PC-9 (cell line): Measurements from ENCODE around the gene GPR137B. TPM values are rescaled to one million over a fixed set of nuclear protein-coding genes. Genes with fewer than 3 reads are reported as not detected.

ENCODE experiments used
- BruUV-seq: library from RNA; stranded (reverse); fragments of 400-500 nt; replicated peaks from 2 replicates; lab custom pipeline; 2021; lab: Mats Ljungman, UMichigan
- CTCF ChIA-PET: fragments of 300-600 bp; sonication (Branson Sonifier 250); formaldehyde crosslinking; loops from one replicate; lab custom pipeline; 2022; ENCODE audit warnings: antibody characterized with exemption; lab: Charles Lee
- POLR2A ChIA-PET: fragments of 300-600 bp; sonication (Branson Sonifier 250); formaldehyde crosslinking; loops from one replicate; lab custom pipeline; 2022; ENCODE audit warnings: antibody characterized with exemption; ENCODE audit not compliant: unreplicated experiment; lab: Charles Lee
- DNase-seq, 2 experiments: peaks; one replicate each; pipeline versions ENCODE4 v3.0.0 to v3.0.0-alpha.2; 2015 to 2022; ENCODE audit warnings: mixed read lengths in 1 of 2
- H2AFZ ChIP-seq: fragments of 200-600 bp; sonication (generic); 2 replicates; pipeline ENCODE4 v1.8.1; 2017; ENCODE audit warnings: antibody characterized with exemption
- H3F3A ChIP-seq: fragments of 200-600 bp; sonication (generic); 2 replicates; pipeline ENCODE4 v1.8.1; 2017; ENCODE audit warnings: antibody characterized with exemption, mild to moderate bottlenecking, low read depth; ENCODE audit not compliant: insufficient read depth
- H3K27ac ChIP-seq: fragments of 200-600 bp; sonication (generic); 2 replicates; pipeline ENCODE4 v1.6.1; 2016; ENCODE audit warnings: mixed run types
- H3K27me3 ChIP-seq: fragments of 200-600 bp; sonication (generic); 2 replicates; pipeline ENCODE4 v1.6.1; 2016; ENCODE audit warnings: low read depth, mixed run types; ENCODE audit not compliant: insufficient read depth
- H3K36me3 ChIP-seq: fragments of 200-600 bp; sonication (generic); 2 replicates; pipeline ENCODE4 v1.6.1; 2016; ENCODE audit warnings: low read depth, mixed run types
- H3K4me1 ChIP-seq: fragments of 200-600 bp; sonication (generic); replicated peaks from 2 replicates; pipeline ENCODE4 v1.6.1; 2016; ENCODE audit warnings: mixed run types; ENCODE audit not compliant: insufficient read depth
- H3K4me2 ChIP-seq: fragments of 200-600 bp; sonication (generic); 2 replicates; pipeline ENCODE4 v1.6.1; 2017; ENCODE audit warnings: mixed run types
- H3K4me3 ChIP-seq: fragments of 200-600 bp; sonication (generic); 2 replicates; pipeline ENCODE4 v1.6.1; 2016; ENCODE audit warnings: mixed run types
- H3K79me2 ChIP-seq: fragments of 200-600 bp; sonication (generic); 2 replicates; pipeline ENCODE4 v1.6.1; 2017; ENCODE audit warnings: low read depth, mixed run types
- H3K9me2 ChIP-seq: fragments of 200-600 bp; sonication (generic); 2 replicates; pipeline ENCODE4 v1.8.1; 2017; ENCODE audit warnings: mild to moderate bottlenecking; ENCODE audit not compliant: insufficient read depth
- H3K9me3 ChIP-seq: fragments of 200-600 bp; sonication (generic); 2 replicates; pipeline ENCODE4 v1.8.1; 2016; ENCODE audit warnings: low read depth; ENCODE audit not compliant: insufficient read depth
- H4K20me1 ChIP-seq: fragments of 200-600 bp; sonication (generic); 2 replicates; pipeline ENCODE4 v1.8.1; 2017; ENCODE audit not compliant: insufficient read depth
- EZH2 ChIP-seq: fragments of 200-600 bp; sonication (generic); IDR thresholded peaks from 2 replicates; pipeline ENCODE4 v1.8.0; 2017; ENCODE audit warnings: antibody characterized with exemption, low read depth
- intact Hi-C: fragments of 100-400 bp; cut with micrococcal nuclease; formaldehyde crosslinking; loops from one replicate; pipeline ENCODE4 v1.10.0; 2022; ENCODE audit not compliant: unreplicated experiment
- total RNA-seq: library from RNA; stranded (reverse); gene quantifications from 2 replicates; pipeline ENCODE4 v1.2.3, GENCODE V29; 2021
- TF ChIP-seq, protein P1 (sequence below): fragments of 200-600 bp; sonication (generic); conservative IDR thresholded peaks from 2 replicates; pipeline ENCODE4 v1.6.1; 2017; ENCODE audit warnings: mixed run types, antibody characterized with exemption, mild to moderate bottlenecking, moderate library complexity

The GPR137B gene
- total RNA-seq, 1 experiment from 2014 or later, result not detected

DNA sequence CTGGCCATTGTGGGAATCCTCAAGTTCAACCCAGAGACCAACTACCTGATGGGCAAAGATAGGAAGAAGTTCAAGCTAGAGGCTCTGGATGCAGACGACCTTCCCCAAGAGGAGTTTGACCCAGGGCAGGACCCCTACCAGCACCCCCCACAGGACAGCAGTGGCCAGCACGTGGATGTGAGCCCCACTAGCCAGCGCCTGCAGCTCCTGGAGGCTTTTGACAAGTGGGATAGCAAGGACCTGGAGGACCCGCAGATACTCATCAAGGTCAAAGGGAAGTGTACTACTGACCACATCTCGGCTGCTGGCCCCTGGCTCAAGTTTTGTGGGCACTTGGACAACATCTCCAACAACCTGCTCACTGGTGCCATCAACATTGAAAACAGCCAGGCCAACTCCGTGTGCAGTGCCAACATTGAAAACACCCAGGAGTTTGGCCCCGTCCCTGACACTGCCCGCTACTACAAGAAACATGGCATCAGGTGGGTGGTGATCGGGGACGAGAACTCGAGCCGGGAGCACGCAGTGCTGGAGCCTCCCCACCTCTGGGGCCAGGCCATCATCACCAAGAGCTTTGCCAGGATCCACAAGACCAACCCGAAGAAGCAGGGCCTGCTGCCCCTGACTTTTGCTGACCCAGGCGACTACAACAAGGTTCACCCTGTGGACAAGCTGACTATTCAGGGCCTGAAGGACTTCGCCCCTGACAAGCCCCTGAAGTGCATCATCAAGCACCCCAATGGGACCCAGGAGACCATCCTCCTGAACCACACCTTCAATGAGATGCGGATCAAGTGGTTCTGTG lies 30.6 kb upstream of the GPR137B start:
- H3K79me2 ChIP-seq, result no peaks in the 10 kb centered on the region
- 0 out of 2 replicates have a peak, but pooled peaks cover 4% of the 10 kb centered on the region for H3K4me1 ChIP-seq
- ChIA-PET POLR2A (interaction anchor here (0.6 kb wide), 1 partner anchor 677 kb away, joined by 3 read pairs; no protein-coding TSS in a partner anchor), CTCF (interaction anchor here (0.7 kb wide), 1 partner anchor 30 kb away, joined by 17 read pairs; no protein-coding TSS in a partner anchor)
- no peak overlapping the region for H3K4me3 ChIP-seq
- no peaks in the 10 kb centered on the region for H3K9me2 ChIP-seq
- H4K20me1 ChIP-seq, result no peaks in the 10 kb centered on the region
- no peaks in the 10 kb centered on the region for H3K36me3 ChIP-seq
- H2AFZ ChIP-seq, result no peak overlapping the region
- H3F3A ChIP-seq, result no peaks in the 10 kb centered on the region; the same call in 1 of the 2 replicates
- no peaks in the 10 kb centered on the region for H3K27me3 ChIP-seq
- no peak for DNase-seq
- BruUV-seq, result no TSS peak
- no peaks in the 10 kb centered on the region for H3K9me3 ChIP-seq
- no peak overlapping the region for H3K27ac ChIP-seq
- TF ChIP-seq, protein P1, sequence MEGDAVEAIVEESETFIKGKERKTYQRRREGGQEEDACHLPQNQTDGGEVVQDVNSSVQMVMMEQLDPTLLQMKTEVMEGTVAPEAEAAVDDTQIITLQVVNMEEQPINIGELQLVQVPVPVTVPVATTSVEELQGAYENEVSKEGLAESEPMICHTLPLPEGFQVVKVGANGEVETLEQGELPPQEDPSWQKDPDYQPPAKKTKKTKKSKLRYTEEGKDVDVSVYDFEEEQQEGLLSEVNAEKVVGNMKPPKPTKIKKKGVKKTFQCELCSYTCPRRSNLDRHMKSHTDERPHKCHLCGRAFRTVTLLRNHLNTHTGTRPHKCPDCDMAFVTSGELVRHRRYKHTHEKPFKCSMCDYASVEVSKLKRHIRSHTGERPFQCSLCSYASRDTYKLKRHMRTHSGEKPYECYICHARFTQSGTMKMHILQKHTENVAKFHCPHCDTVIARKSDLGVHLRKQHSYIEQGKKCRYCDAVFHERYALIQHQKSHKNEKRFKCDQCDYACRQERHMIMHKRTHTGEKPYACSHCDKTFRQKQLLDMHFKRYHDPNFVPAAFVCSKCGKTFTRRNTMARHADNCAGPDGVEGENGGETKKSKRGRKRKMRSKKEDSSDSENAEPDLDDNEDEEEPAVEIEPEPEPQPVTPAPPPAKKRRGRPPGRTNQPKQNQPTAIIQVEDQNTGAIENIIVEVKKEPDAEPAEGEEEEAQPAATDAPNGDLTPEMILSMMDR, result no peak
- no peak for TF ChIP-seq EZH2
- intact Hi-C loops, result no loop called here
- H3K4me2 ChIP-seq, result no peak overlapping the region

DNA sequence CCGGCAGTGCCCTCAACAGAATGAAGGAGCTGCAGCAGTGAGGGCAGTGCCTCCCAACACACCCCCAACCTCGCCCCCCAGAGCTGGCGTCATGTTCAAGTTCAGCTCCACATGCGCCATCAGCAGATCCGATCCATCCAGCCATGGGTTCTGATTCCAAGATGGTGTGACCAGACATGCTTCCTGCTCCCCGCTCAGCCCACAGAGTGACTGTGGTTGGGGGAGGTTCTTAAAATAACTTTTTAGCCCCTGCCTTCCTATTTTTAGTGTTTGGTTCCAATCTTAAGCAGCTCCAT lies 30.1 kb upstream of the GPR137B start:
- 0 out of 2 replicates have a peak, but pooled peaks cover 4% of the 10 kb centered on the region for H3K4me1 ChIP-seq
- no peaks in the 10 kb centered on the region for H3K36me3 ChIP-seq
- BruUV-seq, result no TSS peak
- ChIA-PET CTCF (interaction anchor here (0.7 kb wide), 1 partner anchor 29 kb away, joined by 17 read pairs; no protein-coding TSS in a partner anchor), POLR2A (interaction anchor here (0.6 kb wide), 1 partner anchor 677 kb away, joined by 3 read pairs; no protein-coding TSS in a partner anchor)
- H4K20me1 ChIP-seq, result no peaks in the 10 kb centered on the region
- H2AFZ ChIP-seq, result no peak overlapping the region
- H3K4me2 ChIP-seq, result no peak overlapping the region
- H3K79me2 ChIP-seq, result no peaks in the 10 kb centered on the region
- no peak overlapping the region for H3K4me3 ChIP-seq
- H3K27ac ChIP-seq, result no peak overlapping the region
- H3K9me2 ChIP-seq, result no peaks in the 10 kb centered on the region
- H3F3A ChIP-seq, result no peaks in the 10 kb centered on the region
- TF ChIP-seq, protein P1, result no peak
- no peak for TF ChIP-seq EZH2
- DNase-seq, result no peak
- H3K27me3 ChIP-seq, result no peaks in the 10 kb centered on the region
- H3K9me3 ChIP-seq, result no peaks in the 10 kb centered on the region
- intact Hi-C loops, result no loop called here

DNA sequence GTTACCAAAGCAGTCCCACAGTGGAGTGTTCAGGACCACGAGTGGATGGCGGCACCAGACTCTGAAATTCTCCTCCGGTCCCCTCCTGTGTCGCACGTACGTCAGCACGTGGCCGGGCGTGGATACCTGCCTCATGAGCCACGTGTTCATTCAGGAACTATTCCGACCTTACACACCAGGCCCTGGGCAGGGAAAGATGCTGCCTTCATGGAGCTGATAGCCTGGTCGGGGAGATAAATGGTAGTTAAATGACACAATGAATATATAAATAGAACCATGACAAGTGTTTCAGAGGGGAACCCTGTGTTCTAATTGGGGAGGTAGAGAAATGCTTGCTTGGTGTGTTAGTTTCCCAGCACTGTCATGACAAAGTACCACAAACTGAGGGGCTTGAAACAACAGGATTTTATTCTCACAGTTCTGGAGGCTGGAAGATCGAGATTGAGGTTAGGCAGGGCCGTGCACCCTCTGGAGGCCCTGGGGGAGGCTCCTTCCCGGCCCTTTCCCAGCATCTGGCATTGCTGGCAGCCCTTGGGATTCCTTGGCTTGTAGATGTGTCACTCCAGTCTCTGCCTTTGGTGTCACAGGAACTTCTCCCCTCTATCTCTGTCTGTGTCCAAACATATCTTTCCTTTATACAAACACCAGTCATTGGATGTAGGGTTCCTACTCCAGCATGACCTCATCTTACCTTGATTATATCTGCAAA lies 28.9 kb upstream of the GPR137B start:
- H3K4me3 ChIP-seq, result no peak overlapping the region
- 0 out of 2 replicates have a peak, but pooled peaks cover 4% of the 10 kb centered on the region for H3K4me1 ChIP-seq
- H3K9me2 ChIP-seq, result no peaks in the 10 kb centered on the region
- no peaks in the 10 kb centered on the region for H3K36me3 ChIP-seq
- DNase-seq, result no peak
- H2AFZ ChIP-seq, result no peak overlapping the region
- no TSS peak for BruUV-seq
- H3K9me3 ChIP-seq, result no peaks in the 10 kb centered on the region
- H3K27me3 ChIP-seq, result no peaks in the 10 kb centered on the region
- no peaks in the 10 kb centered on the region for H3F3A ChIP-seq
- H4K20me1 ChIP-seq, result no peaks in the 10 kb centered on the region
- H3K79me2 ChIP-seq, result no peaks in the 10 kb centered on the region
- H3K27ac ChIP-seq, result no peak overlapping the region
- ChIA-PET POLR2A (no interaction called here), CTCF (no interaction called here)
- H3K4me2 ChIP-seq, result no peak overlapping the region
- intact Hi-C loops, result no loop called here
- TF ChIP-seq EZH2, result no peak
- TF ChIP-seq, protein P1, result no peak
